ENCODE measurements around the gene ANKRD42.

DNA sequence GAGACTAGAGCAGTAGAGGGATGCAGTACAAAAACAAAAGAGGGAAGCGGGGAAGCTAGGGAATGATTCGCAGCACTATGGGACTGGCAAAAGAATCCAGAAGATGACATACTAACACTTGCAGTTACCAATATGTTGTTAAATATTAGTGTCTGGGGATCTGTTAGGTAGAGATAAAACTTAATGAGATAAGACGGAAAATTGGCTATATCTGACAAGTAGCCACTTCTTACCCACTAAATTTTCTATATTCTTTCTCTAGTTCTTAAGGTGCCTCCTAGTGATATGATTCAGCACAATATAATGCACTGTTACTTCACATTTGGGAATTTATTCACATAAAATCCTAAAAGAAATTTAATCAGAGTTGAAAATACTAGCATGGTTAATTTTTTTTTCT lies 61.9 kb downstream of the ANKRD42 start:
- TF ChIP-seq POLR2AphosphoS5 (IDR thresholded peaks at IDR 0.05; ENCODE audit: low read depth) (no peak), NANOG (IDR thresholded peaks at IDR 0.05; ENCODE audit: borderline replicate concordance) (no peak), CTCF (conservative IDR thresholded peaks at IDR 0.05; ENCODE audit: low read depth in 2 of 2) (no peak)
- TF ChIP-seq, protein P1, sequence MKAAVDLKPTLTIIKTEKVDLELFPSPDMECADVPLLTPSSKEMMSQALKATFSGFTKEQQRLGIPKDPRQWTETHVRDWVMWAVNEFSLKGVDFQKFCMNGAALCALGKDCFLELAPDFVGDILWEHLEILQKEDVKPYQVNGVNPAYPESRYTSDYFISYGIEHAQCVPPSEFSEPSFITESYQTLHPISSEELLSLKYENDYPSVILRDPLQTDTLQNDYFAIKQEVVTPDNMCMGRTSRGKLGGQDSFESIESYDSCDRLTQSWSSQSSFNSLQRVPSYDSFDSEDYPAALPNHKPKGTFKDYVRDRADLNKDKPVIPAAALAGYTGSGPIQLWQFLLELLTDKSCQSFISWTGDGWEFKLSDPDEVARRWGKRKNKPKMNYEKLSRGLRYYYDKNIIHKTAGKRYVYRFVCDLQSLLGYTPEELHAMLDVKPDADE (IDR thresholded peaks at IDR 0.05): no peak

All from GM23338 (cell line).